A549 (cell line): ENCODE results near the gene MADD. TPM values are rescaled to one million over a fixed set of nuclear protein-coding genes. Genes with fewer than 3 reads are reported as not detected.
A peak's percentile ranks its signal among the peaks of the same experiment; 100 is the strongest.

Experiments
- ATAC-seq, 2 experiments: fragments of 200-7000 bp in 1 of 2; fragments of >200 bp in 1 of 2; cut with Nextera tagmentation in 1 of 2; cut with Tn5 transposase in 1 of 2; 3 replicates each; pipeline versions ENCODE4 v1.8.0 to v1.9.1; 2018 to 2020; ENCODE audit warnings: mild to moderate bottlenecking in 1 of 2, moderate library complexity in 1 of 2
- CTCF ChIA-PET: fragments of 300-600 bp; sonication (Branson Sonifier 250); formaldehyde crosslinking; extraction: SDS; loops from one replicate; lab custom pipeline; 2021; ENCODE audit warnings: antibody characterized with exemption, inconsistent platforms; lab: Yijun Ruan, JAX
- POLR2A ChIA-PET: fragments of 350-600 bp; formaldehyde crosslinking; extraction: SDS; loops from one replicate; lab custom pipeline; 2021; ENCODE audit warnings: antibody characterized with exemption, inconsistent platforms; lab: Yijun Ruan, JAX
- DNase-seq, 2 experiments: peaks; one replicate each; pipeline versions ENCODE4 v3.0.0 to v3.0.0-alpha.2; 2011 to 2016; ENCODE audit warnings: low read depth in 1 of 2, low spot score in 1 of 2
- FAIRE-seq: peaks from 2 replicates; lab custom pipeline; 2011; peaks lifted over from hg19 to GRCh38; lab: Jason Lieb, UNC
- H3K27ac ChIP-seq, 2 experiments: fragments of >200 bp; sonication (Bioruptor Twin); formaldehyde crosslinking; 3 replicates each; pipeline ENCODE4 v1.5.1; 2016 to 2017
- H3K4me1 ChIP-seq: fragments of >200 bp; sonication (Bioruptor Twin); formaldehyde crosslinking; 3 replicates; pipeline ENCODE4 v1.6.1; 2016
- H3K4me2 ChIP-seq: fragments of >200 bp; sonication (Bioruptor Twin); formaldehyde crosslinking; 3 replicates; pipeline ENCODE4 v1.6.1; 2016
- H3K4me3 ChIP-seq: fragments of >200 bp; sonication (Bioruptor Twin); formaldehyde crosslinking; 3 replicates; pipeline ENCODE4 v1.5.1; 2016
- H3K9me3 ChIP-seq: fragments of >200 bp; sonication (Bioruptor Twin); formaldehyde crosslinking; 3 replicates; pipeline ENCODE4 v1.6.1; 2016
- ATOH8 ChIP-seq: fragments of 250-450 bp; sonication (Bioruptor Pico); IDR thresholded peaks from 2 replicates; pipeline ENCODE4 v1.5.0; 2020; ENCODE audit warnings: low read depth, mild to moderate bottlenecking, moderate library complexity
- CBX2 ChIP-seq: fragments of 200-600 bp; sonication (generic); IDR thresholded peaks from 2 replicates; pipeline ENCODE4 v1.6.1; 2016; ENCODE audit warnings: low read depth, mild to moderate bottlenecking, borderline replicate concordance
- CTCF ChIP-seq: fragments of >200 bp; sonication (Bioruptor Twin); formaldehyde crosslinking; IDR thresholded peaks from 3 replicates; pipeline ENCODE4 v1.5.1; 2016
- EHMT2 ChIP-seq: fragments of 200-600 bp; sonication (generic); IDR thresholded peaks from 2 replicates; pipeline ENCODE4 v1.6.1; 2016; ENCODE audit warnings: antibody characterized with exemption, low read depth, mild to moderate bottlenecking, moderate library complexity
- ELK1 ChIP-seq: fragments of 150-350 bp; IDR thresholded peaks from 2 replicates; pipeline ENCODE4 v1.6.1; 2014; ENCODE audit warnings: low read depth, mild to moderate bottlenecking, low read length
- EP300 ChIP-seq, 2 experiments: fragments of >200 bp; sonication (Bioruptor Twin); formaldehyde crosslinking; IDR thresholded peaks; 2 replicates in 1 of 2; 3 replicates in 1 of 2; pipeline ENCODE4 v1.6.1; 2016 to 2017
- ESRRA ChIP-seq: fragments of 150-350 bp; IDR thresholded peaks from 2 replicates; pipeline ENCODE4 v1.6.1; 2014; ENCODE audit warnings: mild to moderate bottlenecking, low read length, borderline replicate concordance
- FOSB ChIP-seq: fragments of 250-450 bp; sonication (Bioruptor Pico); IDR thresholded peaks from 2 replicates; pipeline ENCODE4 v1.5.0; 2020; ENCODE audit warnings: mild to moderate bottlenecking, moderate library complexity
- FOXS1 ChIP-seq: fragments of 250-450 bp; sonication (Bioruptor Pico); IDR thresholded peaks from 2 replicates; pipeline ENCODE4 v1.5.0; 2020; ENCODE audit warnings: mild to moderate bottlenecking, moderate library complexity
- HEYL ChIP-seq: fragments of 250-450 bp; sonication (Bioruptor Pico); IDR thresholded peaks from 2 replicates; pipeline ENCODE4 v1.8.0; 2021; ENCODE audit warnings: mild to moderate bottlenecking, moderate library complexity
- HOXA7 ChIP-seq: fragments of 250-450 bp; sonication (Bioruptor Pico); IDR thresholded peaks from 2 replicates; pipeline ENCODE4 v1.5.0; 2020; ENCODE audit warnings: mild to moderate bottlenecking, moderate library complexity
- HOXB13 ChIP-seq: fragments of 250-450 bp; sonication (Bioruptor Pico); IDR thresholded peaks from 2 replicates; pipeline ENCODE4 v1.5.0; 2020; ENCODE audit warnings: low read depth, mild to moderate bottlenecking, moderate library complexity
- HOXB5 ChIP-seq: fragments of 250-450 bp; sonication (Bioruptor Pico); IDR thresholded peaks from 2 replicates; pipeline ENCODE4 v1.5.0; 2020; ENCODE audit warnings: mild to moderate bottlenecking, moderate library complexity
- KDM1A ChIP-seq: fragments of 200-600 bp; sonication (generic); IDR thresholded peaks from 2 replicates; pipeline ENCODE4 v1.6.1; 2016; ENCODE audit warnings: low read depth, mild to moderate bottlenecking
- MAFK ChIP-seq: fragments of 450-650 bp; IDR thresholded peaks from 2 replicates; pipeline ENCODE4 v1.6.1; 2014; ENCODE audit not compliant: partially characterized antibody
- NR3C1 ChIP-seq: fragments of >200 bp; sonication (Bioruptor Twin); formaldehyde crosslinking; IDR thresholded peaks from 3 replicates; pipeline ENCODE4 v1.6.1; 2017
- RNF2 ChIP-seq: fragments of 200-600 bp; sonication (generic); IDR thresholded peaks from 2 replicates; pipeline ENCODE4 v1.6.1; 2016; ENCODE audit warnings: low read depth, mild to moderate bottlenecking, antibody characterized with exemption, moderate library complexity, borderline replicate concordance
- ZC3H11A ChIP-seq: fragments of 450-650 bp; IDR thresholded peaks from 2 replicates; pipeline ENCODE4 v1.6.1; 2014; ENCODE audit warnings: antibody characterized with exemption, mild to moderate bottlenecking
- ZNF302 ChIP-seq: fragments of 250-450 bp; sonication (Bioruptor Pico); IDR thresholded peaks from 2 replicates; pipeline ENCODE4 v1.9.0; 2021; ENCODE audit warnings: inconsistent platforms, mild to moderate bottlenecking, moderate library complexity
- WGBS: methylation state at CpG from one replicate; pipeline ENCODE4 v1.1.6; 2017; ENCODE audit errors: missing lambda C conversion rate; 5-methylcytosine and 5-hydroxymethylcytosine counted together
- polyA plus RNA-seq, 4 experiments: library from polyadenylated mRNA; depleted of rRNA in 3 of 4; stranded (reverse); fragments of >200 nt; fragmentation: RNase III in 1 of 4; extraction: RNeasy Plus Mini Kit Qiagen cat#74134 plus additional on column Dnase treatment in 1 of 4; gene quantifications; 2 replicates in 3 of 4; 3 replicates in 1 of 4; pipeline ENCODE4 v1.2.3, GENCODE V29; 2011 to 2017
- TF ChIP-seq, protein P1 (sequence below): fragments of >200 bp; sonication (Bioruptor Twin); formaldehyde crosslinking; IDR thresholded peaks from 2 replicates; pipeline ENCODE4 v1.6.1; 2016

The MADD gene
- polyA plus RNA-seq, 2 of the 4 experiments (the other 2 are of a cell fraction) = 16.7 to 25.2 TPM

DNA sequence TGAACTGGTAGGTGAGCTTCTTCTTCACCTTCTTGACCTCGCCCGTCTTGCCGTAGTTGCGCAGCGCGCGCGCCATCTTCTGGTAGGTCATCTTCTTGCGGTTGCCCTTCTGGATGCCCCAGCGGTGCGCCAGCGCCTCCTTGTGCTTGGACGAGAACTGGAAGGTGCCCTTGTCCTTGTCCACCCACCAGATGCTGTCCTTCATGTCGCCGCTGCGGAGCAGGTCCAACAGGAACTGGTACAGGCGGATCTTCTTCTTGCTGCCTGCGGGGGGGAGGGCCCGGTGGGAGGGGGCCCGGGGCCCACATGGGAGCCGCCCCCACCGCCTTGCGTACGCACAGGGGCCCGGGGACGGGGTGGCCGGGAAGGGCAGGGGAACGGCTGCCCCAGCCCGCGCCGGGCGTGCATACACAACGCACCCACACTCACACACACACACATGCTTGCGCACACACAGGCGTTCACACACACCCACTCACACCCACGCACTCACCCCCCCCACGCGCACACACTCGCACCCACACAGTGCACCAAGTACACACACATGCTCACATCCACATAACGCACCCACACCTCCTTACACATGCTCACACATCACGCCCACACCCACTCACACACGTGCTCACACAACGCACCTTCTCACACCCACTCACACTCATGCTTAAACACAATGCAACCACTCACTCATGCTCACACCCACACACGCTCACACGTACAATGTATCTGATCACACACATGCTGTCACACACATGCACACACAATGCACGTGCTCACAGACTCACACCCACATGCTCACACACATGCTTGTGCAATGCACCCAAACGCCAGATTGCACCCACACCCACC is 85.6 kb downstream of the MADD start (continued):
- TF ChIP-seq FOXS1 (no peak), RNF2 (no peak), ZC3H11A (no peak), MAFK (no peak), KDM1A (no peak), HOXA7 (CRISPR knock-in tag) (no peak), ZNF302 (CRISPR knock-in tag) (no peak), HOXB5 (CRISPR knock-in tag) (no peak), NR3C1 (no peak), CTCF (peak; percentile 100), ATOH8 (CRISPR knock-in tag) (no peak), HEYL (CRISPR knock-in tag) (no peak), ELK1 (no peak), EHMT2 (no peak), ESRRA (peak; percentile 99)
- TF ChIP-seq, all 56 proteins: peak for 7

GRCh38 chr11:47356129-47356997 is 86.4 kb downstream of the MADD start:
- no peaks in the 10 kb centered on the region for H3K9me3 ChIP-seq
- ATAC-seq (no peak), DNase-seq (no peak), FAIRE-seq (no peak)
- TF ChIP-seq HOXB13 (CRISPR knock-in tag) (no peak), EP300 (IDR thresholded peaks at IDR 0.05) (no peak), FOSB (CRISPR knock-in tag) (no peak), CBX2 (no peak)
- TF ChIP-seq, protein P1, sequence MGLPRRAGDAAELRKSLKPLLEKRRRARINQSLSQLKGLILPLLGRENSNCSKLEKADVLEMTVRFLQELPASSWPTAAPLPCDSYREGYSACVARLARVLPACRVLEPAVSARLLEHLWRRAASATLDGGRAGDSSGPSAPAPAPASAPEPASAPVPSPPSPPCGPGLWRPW = no peak
- no peak overlapping the region for H3K4me3 ChIP-seq
- no peak overlapping the region for H3K27ac ChIP-seq
- ChIA-PET CTCF (interaction anchor here (1.0 to 4.0 kb wide), 7 partner anchors 13 to 123 kb away, joined by 3 to 50 read pairs (median 30); partner anchors contain the start of genes MADD and NR1H3), POLR2A (no interaction called here)
- peaks cover 4% of the 10 kb centered on the region; the same call in 1 of the 3 replicates for H3K4me1 ChIP-seq
- peak overlapping the region; percentile 85; the same call in 1 of the 3 replicates for H3K4me2 ChIP-seq
- WGBS = 51% methylated on average over 9 of the region's 9 CpGs
